VCaP (cell line): ENCODE results near the gene EFCAB10.
"Not testable (repeated sequence)": the region's sequence is repeated elsewhere in the genome, so short reads cannot be mapped to it uniquely, and the experiment has no call there.

Source experiments
- H3K27ac ChIP-seq: fragments of 450-650 bp; 2 replicates; pipeline ENCODE4 v1.5.1; 2017
- CTCF ChIP-seq: fragments of 450-650 bp; conservative IDR thresholded peaks from 2 replicates; pipeline ENCODE4 v1.5.1; 2017; ENCODE audit warnings: mild to moderate bottlenecking, moderate library complexity

The EFCAB10 gene

DNA sequence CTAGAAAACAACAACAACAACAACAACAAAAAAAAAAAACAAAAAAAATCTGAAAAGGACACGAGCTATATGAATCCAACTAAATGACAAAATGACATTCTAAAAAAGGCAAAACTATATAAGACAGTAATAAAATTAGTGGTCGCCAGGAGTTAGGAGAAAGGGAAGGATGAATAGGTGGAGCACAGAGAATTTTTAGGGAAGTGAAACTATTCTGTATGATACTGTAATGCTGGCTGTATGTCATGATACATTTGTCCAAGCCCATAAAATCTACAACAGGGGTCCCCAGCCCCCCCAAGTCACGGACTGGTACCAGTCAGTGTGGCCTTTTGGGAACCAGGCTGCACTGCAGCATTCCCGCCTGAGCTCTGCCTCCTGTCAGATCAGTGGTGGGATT is 56.5 kb downstream of the EFCAB10 start:
- no peak for TF ChIP-seq CTCF

GRCh38 chr7:105524423-105524822 is 56.9 kb downstream of the EFCAB10 start:
- not testable (repeated sequence) for H3K27ac ChIP-seq

More for the DNA sequence above, 56.5 kb downstream of the EFCAB10 start:
- no peak overlapping the region for H3K27ac ChIP-seq

DNA sequence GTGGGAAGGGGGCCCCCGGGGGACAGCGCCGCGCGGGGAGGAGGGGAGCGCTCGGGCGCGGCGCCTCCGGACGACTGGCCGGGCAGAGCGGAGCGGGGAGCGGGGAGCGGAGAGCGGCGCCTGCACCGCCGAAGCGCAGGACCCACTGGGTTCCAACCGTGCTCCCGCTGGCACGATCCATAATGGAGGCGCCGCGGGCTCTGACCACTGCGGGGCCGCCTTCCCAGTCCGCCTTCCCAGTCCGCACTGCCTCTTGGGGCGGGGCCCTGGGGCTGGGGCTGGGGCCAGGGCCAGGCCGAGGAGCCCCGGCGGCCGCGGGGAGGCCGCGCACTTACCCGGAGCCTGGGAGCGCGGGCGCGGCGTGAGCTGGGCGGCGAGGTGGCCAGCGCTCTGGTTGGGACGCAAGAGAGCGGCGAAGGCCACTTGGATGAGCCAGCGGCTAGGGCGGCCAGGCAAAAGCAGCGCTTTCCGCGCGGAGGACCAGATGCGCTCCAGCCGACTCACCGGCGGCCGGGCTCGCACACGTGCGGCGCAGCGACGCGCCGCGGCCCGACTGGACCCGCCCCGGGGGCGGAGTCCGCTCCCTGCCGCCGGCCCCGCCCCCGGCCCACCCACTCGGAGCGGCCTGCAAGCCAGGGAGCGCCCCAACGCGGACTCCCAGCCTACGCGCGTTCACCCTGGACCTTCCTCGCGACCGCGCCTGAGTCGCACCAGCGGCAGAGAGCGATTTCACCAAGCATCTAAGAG is 59.4 kb downstream of the EFCAB10 start, which contains the start of gene PUS7:
Gene PUS7, minus strand, starts transcription at position 555 of the 747 bp plus-strand sequence. CDS start 13,759 bp downstream, outside the sequence.
- TF ChIP-seq CTCF = no peak
- H3K27ac ChIP-seq = peak within 1 kb of the TSS; percentile 96

- TF ChIP-seq CTCF = no peak
- H3K27ac ChIP-seq = peak overlapping the region; percentile 96
Measured at GRCh38 chr7:105521027-105521716, 60.1 kb downstream of the EFCAB10 start.

- H3K27ac ChIP-seq = peak overlapping the region; percentile 96
Measured at GRCh38 chr7:105520620-105521019, 60.7 kb downstream of the EFCAB10 start.

DNA sequence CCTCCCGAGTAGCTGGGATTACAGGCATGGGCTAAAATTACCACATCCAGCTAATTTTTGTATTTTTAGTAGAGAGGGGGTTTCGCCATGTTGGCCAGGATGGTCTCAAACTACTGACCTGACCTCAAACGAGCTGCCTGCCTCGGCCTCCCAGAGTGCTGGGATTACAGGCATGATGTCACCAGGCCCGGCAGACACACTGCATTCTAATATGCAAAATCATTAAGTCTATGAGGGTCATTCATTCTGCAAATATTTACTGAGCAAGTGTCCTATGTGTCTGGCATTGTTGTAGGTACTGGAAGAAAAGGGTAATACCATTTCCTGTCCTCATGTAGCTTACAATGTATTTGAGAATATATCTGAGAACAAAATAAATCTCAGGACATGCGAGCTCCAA is 61.9 kb downstream of the EFCAB10 start:
- TF ChIP-seq CTCF = no peak
- no peak overlapping the region for H3K27ac ChIP-seq

- not testable (repeated sequence) for H3K27ac ChIP-seq
Measured at GRCh38 chr7:105515610-105516009, 65.7 kb downstream of the EFCAB10 start.
